ENCODE measurements around the gene OR7C2.

OR7C2 gene

DNA sequence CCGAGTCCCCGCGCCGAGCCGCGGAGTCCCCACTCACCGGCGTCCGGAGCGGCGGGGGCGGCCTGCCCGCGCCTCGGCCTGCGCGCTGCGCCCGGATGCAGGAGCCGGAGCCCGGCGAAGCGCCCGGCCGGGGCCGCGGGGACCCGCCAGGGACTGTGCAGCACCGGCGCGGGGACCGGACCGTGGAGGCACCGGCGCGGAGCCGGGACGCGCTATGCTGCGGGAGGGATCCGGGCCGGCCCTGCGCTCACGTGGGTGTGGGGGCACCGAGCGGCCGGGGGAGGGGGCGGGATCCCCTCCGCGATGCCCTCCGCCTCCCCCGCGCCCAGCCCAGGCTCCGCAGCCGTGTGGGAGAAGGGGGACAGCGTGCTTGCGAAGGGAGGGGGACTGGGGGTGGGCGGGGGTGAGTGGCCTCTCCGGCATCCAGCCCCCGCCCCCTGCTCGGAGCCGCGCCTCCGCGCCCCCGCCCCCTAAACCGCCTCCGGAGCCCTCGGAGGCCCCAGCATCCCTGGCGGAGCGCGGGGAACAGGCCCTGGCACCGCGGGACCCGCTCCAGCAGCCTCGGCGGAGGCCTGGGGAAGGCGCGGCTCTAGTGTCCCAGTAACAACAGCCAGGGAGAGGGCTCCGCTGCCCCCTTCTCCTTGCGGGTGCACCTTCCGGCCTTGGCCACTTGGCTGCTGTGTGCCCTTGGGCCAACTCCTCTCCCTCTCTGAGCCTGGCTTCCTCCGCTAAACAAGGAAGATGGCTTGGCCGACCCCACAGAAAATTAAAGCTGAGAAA, 38.4 kb downstream of the OR7C2 start, which contains the start of gene SLC1A6:
Gene SLC1A6, minus strand, starts transcription at position 389 of the 780 bp plus-strand sequence. CDS start 6,954 bp downstream, outside the sequence.
- no peak for DNase-seq

DNA sequence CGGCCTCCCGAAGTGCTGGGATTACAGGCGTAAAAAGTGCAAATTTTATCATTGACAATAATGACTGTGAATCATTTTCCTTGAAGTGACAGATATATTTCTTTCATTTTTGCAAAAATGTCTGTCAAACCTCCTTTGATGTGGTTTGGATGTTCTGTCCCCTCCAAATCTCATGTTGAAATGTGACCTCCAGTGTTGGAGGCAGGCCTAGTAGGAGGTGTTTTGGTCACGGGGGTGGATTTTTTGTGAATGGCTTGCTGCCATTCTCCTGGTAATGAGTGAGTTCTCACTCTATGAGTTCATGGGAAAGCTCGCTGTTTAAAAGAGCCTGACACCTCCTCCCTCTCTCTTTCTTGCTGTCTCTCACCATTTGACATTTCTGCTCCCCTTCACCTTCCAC, 43.8 kb downstream of the OR7C2 start:
- no peak for DNase-seq
